ENCODE measurements around the gene PTPRA. TPM values are rescaled to one million over a fixed set of nuclear protein-coding genes. Genes with fewer than 3 reads are reported as not detected.

Gene PTPRA
- total and polyA plus RNA-seq, 2 of the 8 experiments (the other 6 are each of a cell fraction or from before 2014, with no cell fraction given): 47.7 to 51.3 TPM

DNA sequence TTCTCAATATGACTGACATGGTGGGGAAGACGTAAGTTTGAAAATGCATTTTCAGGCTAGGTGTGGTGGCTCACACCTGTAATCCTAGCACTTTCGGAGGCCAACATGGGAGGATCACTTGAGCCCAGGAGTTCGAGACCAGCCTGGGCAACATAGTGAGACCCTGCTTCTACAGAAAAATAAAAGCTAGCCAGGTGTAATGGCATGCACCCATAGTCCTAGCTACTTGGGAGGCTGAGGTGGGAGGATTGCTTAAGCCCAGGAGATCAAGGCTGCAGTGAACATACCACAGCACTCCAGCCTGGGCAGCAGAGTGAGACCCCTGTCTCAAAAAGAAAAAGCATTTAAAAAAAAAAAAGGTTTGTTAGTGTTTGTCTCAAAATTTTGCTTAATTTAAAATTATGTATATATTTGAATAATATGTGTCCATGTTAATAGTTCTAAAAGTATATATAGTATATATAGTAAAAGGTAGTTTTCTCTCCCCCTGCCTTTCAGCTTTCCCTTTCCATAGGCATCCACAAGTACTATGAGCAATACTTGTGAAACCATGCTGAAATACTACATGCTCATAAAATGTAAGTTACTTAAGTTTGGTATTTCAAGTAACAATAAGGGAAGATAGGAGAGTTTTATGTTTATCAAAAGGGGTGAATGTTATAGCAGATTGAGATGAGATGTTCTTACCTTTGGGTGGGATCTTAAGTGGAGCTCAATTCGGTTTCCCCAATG lies 15.1 kb downstream of the PTPRA start:
- Histone ChIP-seq H2BK15ac (ENCODE audit: low read length) (no peak overlapping the region), H2BK5ac (ENCODE audit: low read depth, low read length) (no peak overlapping the region), H3K9ac (replicated peaks in 1 of 4; ENCODE audit: extremely low read depth in 1 of 4, low read depth in 3 of 4, low read length in 3 of 4) (no peak overlapping the region), H4K8ac (ENCODE audit: extremely low read depth, insufficient read depth, low read length) (no peak overlapping the region), H3K79me2 (ENCODE audit: control insufficient read depth in 1 of 2, insufficient read depth in 2 of 2, low read length in 2 of 2) (peaks cover 5 to 86% of the 10 kb centered on the region in 2 experiments; a peak in 3 of 4 replicates), H3K14ac (ENCODE audit: insufficient read length) (no peak overlapping the region), H3K23ac (ENCODE audit: insufficient read length) (no peak overlapping the region), H3K4me2 (ENCODE audit: insufficient read depth in 1 of 2, low read depth in 2 of 2, low read length in 2 of 2) (no peak overlapping the region), H3K4me1 (replicated peaks in 1 of 4; ENCODE audit: control insufficient read depth in 3 of 4, insufficient read depth in 4 of 4, low read length in 3 of 4) (no peaks in the 10 kb centered on the region), H3K27me3 (replicated peaks in 1 of 4; ENCODE audit: control insufficient read depth in 3 of 4, extremely low read depth in 1 of 4, insufficient read depth in 3 of 4, low read length in 3 of 4) (no peaks in the 10 kb centered on the region), H4K20me1 (replicated peaks in 1 of 2; ENCODE audit: control insufficient read depth in 1 of 2, insufficient read depth in 2 of 2, low read length in 2 of 2) (peaks cover 3 to 5% of the 10 kb centered on the region in 2 experiments), H3K79me1 (ENCODE audit: low read depth, low read length) (peaks cover 7% of the 10 kb centered on the region), H3K23me2 (ENCODE audit: low read depth, low read length) (peaks cover 2% of the 10 kb centered on the region; the same call in 1 of the 2 replicates), H2AFZ (ENCODE audit: low read length) (no peak overlapping the region), H4K5ac (ENCODE audit: insufficient read length, low read depth, low read length) (no peak overlapping the region), H3K18ac (ENCODE audit: extremely low read depth, low read length) (no peak overlapping the region), H3K56ac (replicated peaks; ENCODE audit: insufficient read length, low read depth, low read length) (no peak overlapping the region), H3K27ac (ENCODE audit: low read depth, low read length) (no peak overlapping the region), H2BK120ac (replicated peaks; ENCODE audit: low read depth, low read length) (no peak overlapping the region), H4K91ac (replicated peaks; ENCODE audit: insufficient read length, low read length) (no peak overlapping the region), H2AK5ac (ENCODE audit: low read depth, low read length) (no peak overlapping the region), H3K4me3 (ENCODE audit: extremely low read depth in 1 of 4, insufficient read depth in 2 of 4, low read depth in 3 of 4, low read length in 4 of 4) (no peak overlapping the region), H3K4ac (replicated peaks; ENCODE audit: insufficient read length, low read depth, low read length) (no peak overlapping the region), H2BK12ac (ENCODE audit: low read depth, low read length) (no peak overlapping the region), H3K9me3 (ENCODE audit: insufficient read depth in 2 of 2, low read depth in 1 of 2, low read length in 1 of 2) (no peaks in the 10 kb centered on the region), H3K36me3 (ENCODE audit: control insufficient read depth in 2 of 4, insufficient read depth in 4 of 4, low read length in 3 of 4) (no peaks in the 10 kb centered on the region), H2BK20ac (ENCODE audit: low read length) (no peak overlapping the region)
- ChIA-PET POLR2A (ENCODE audit: partially characterized antibody) (interaction anchor here (1.1 to 2.4 kb wide), 2 partner anchors 10 to 13 kb away, joined by 3 to 6 read pairs; no protein-coding TSS in a partner anchor), CTCF (ENCODE audit: partially characterized antibody) (interaction anchor here (0.7 to 1.5 kb wide), 3 partner anchors 23 to 181 kb away, joined by 3 to 10 read pairs (median 4); no protein-coding TSS in a partner anchor)
- DNase-seq (ENCODE audit: low read depth in 1 of 2, low spot score in 2 of 2) (no peak), FAIRE-seq (no peak)
- no peak for TF ChIP-seq TCF12 (IDR thresholded peaks at IDR 0.05; ENCODE audit: low read depth, low read length)
- TF ChIP-seq SIRT6 (IDR thresholded peaks at IDR 0.05; ENCODE audit: low read length): no peak
- no peak for TF ChIP-seq KDM4A (IDR thresholded peaks at IDR 0.05; ENCODE audit: low read depth, low read length, severe bottlenecking)
- no peak for TF ChIP-seq YY1 (IDR thresholded peaks at IDR 0.05; ENCODE audit: low read depth, low read length)
- no peak for TF ChIP-seq JUND (IDR thresholded peaks at IDR 0.05; ENCODE audit: low read length)
- TF ChIP-seq CTBP2 (IDR thresholded peaks at IDR 0.05; ENCODE audit: borderline replicate concordance, insufficient read depth, insufficient read length, low read length): no peak
- TF ChIP-seq POLR2A (IDR thresholded peaks at IDR 0.05; ENCODE audit: control extremely low read depth in 1 of 2, low read depth in 2 of 2, low read length in 2 of 2): no peak
- TF ChIP-seq SUZ12 (IDR thresholded peaks at IDR 0.05; ENCODE audit: low read length): no peak
- 91% methylated on average over 4 of the region's 4 CpGs; no CpG with 5 or more reads in 1 of the 2 experiments for WGBS, 2 experiments (ENCODE audit: extremely low coverage in 1 of 2, insufficient coverage in 1 of 2, insufficient read length in 1 of 2, insufficient replicate concordance in 2 of 2, low coverage in 1 of 2, low lambda C conversion rate in 2 of 2, missing lambda C conversion rate in 1 of 2)
